IPS DF 4.7 (cell line): ENCODE data around the gene CARHSP1.
A peak's percentile ranks its signal among the peaks of the same experiment; 100 is the strongest.
"Not testable (repeated sequence)": the region's sequence is repeated elsewhere in the genome, so short reads cannot be mapped to it uniquely, and the experiment has no call there.

ENCODE experiments used
- DNase-seq: peaks from one replicate; pipeline ENCODE4 v3.0.0-alpha.2; 2013; ENCODE audit warnings: low spot score; ENCODE audit errors: extremely low read depth

The CARHSP1 gene

DNA sequence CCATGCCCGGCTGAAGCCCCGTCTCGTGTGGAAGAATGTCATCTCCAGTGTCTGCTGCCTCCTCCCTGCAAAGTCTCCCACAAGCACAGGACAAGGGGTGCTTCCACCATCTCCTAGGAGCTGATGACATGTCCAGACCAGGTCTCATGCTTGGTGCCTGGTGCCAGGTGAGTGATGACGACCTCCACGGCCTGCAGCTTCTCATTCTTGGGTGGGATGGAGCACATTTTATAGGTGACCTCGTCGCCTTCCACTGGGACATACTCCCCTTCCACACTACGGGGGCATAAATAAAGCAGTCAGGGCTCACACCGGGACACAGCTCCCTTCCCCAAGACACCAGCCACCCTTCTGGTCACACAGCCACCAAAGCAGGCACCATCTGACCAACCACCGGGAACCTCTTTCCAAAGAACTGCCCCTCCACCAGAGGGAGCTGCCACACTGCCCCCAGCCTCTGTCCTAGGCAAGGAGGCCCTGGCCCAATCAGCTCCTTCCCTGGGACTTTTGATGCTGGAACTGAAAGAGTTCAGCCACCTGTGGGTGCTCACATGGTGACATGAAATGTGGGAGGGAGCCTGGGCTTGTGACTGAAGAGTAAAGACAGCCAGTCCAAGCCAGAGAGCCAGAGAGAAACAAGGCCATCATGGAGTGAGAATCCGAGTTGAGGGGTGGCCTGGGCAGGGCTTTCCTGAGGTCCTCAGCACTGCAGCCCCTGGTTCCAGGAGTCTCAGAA lies 13.6 kb downstream of the CARHSP1 start:
- no peak for DNase-seq

DNA sequence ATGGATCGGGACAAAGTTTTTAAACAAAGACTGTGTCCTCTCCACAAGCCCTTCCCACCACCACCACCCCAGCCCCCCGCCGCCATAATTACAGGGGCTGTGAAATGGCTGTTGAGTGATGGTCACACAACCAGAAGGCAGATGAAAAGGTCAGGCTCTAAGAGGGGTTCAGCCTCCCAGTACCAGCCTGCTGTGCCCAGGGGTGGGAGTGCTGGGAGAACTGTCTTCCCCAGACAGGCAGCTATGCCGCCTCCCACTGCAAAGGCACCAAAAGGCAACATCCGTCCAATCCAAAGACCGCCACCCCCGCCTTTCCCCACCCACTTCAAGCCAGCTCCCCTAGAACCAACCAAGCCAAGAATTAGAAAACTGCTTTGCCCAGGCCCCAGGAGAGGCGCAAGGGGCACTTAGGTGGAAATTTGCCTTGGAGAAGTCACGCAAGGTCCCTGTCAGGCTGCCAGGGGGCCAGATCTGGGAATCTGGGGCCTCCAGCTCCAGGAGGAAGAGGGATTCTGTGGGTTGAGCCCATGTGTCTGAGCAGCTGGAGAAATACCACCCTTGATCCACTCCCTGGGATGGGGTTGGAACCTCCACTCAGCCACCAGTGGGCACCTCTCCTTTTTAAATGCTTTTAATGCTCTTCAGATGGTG lies 14.4 kb downstream of the CARHSP1 start:
- no peak for DNase-seq

DNA sequence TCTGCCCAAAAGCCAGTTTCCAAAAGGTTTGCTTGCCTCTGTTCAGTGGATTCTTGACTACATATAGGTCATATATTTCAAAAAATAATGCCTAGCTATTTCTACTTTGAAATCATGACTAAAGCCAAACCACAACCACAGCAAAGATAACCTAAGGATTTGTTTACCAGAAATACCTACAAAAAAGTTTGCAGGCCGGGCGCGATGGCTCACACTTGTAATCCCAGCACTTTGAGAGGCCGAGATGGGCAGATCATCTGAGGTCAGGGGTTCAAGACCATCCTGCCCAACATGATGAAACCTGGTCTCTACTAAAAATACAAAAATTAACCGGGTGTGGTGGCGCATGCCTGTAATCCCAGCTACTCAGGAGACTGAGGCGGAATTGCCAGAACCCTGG lies 15.2 kb downstream of the CARHSP1 start:
- no peak for DNase-seq

DNA sequence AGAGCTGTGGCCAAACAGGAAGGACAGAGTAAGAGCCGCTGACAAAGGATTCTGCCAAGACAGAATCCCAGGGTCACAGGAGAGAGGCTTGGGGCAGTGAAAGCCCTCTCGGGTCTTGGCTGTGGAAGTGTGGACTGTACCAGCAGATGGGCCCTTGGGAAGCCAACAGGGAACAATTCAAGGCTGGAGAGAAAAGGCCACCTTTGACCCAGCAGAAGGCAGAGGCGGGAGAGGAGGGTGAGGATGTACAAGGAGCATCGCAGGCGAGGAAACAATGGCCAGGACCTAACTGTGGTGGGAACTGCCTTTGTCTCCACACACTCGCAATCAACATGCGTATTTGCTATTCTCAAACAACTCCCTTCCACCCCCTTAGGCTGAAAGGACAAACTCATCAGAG lies 15.7 kb downstream of the CARHSP1 start:
- no peak for DNase-seq

DNA sequence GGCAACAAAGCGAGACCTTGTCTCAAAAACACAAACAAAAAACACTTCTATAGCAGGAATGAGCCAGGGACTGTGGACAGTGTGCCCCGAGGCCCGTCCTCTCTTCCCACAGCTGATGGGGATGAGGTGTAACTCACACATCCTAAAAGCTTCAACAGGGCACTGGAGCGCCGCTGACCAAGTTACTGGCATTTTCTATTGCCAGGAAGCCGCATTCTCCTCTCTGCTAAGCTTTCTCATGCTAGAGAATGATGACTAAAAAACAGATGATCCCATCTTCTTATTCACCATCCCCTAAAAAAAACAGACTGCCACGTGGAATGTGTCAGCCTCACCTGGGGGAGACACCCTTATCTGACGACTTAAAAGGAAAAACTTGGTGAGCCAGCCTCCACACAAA lies 16.3 kb downstream of the CARHSP1 start:
- no peak for DNase-seq

DNA sequence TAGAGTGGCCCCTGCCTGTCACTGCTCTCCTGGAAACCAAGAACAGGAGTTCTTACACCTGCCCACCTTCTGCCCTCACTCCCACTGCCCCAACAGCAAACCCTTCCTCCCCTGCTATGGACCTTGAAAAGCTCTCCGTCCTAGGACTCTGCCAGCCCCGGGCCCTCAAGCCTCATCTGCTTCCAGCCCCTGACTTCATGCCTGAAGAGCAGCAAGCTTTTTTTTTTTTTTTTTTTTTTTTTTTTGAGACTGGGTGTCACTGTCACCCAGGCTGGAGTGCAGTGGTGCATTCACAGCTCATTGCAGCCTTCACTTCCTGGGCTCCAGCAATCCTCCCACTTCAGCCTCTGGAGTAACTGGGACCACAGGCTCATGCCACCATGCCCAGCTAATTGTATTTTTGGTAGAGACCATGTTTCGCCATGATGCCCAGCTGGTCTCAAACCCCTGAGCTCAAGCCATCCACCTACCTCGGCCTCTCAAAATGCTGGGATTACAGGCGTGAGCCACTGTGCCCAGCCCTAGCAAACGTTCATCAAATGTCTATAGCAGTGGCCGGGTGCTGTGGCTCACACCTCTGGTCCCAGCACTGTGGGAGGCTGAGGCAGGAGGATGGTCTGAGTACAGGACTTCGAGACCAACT lies 16.9 kb downstream of the CARHSP1 start:
- no peak for DNase-seq

DNA sequence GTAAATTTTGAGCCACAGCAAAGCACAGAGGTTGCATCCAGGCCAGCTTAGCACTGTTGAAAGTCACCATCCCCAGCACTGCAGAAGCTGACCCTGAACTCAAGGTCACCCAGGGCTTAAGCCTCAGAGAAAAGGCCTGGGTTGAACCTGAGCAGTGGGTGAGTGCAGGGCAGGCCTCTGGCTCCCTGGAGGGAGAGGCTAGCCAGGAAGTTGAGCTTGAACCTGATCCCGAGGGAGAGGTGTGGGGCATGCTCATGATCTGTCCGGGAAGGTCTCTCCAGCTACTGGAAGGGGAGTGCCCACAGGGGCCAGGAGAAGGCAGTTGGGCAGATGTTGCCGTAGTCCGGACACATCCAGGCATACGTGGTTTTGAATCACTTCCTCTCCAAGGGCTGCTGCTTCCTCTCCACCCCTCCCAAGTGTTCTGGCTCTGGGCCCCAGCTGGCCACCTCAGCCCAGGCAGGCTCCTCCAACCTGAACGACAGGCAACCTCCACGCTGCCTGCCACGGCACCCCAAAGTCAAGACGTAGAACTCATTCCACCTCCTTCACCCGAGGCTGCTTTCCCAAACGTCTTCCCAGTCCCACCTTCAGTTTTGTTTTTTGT lies 18.4 kb downstream of the CARHSP1 start:
- DNase-seq = no peak

DNA sequence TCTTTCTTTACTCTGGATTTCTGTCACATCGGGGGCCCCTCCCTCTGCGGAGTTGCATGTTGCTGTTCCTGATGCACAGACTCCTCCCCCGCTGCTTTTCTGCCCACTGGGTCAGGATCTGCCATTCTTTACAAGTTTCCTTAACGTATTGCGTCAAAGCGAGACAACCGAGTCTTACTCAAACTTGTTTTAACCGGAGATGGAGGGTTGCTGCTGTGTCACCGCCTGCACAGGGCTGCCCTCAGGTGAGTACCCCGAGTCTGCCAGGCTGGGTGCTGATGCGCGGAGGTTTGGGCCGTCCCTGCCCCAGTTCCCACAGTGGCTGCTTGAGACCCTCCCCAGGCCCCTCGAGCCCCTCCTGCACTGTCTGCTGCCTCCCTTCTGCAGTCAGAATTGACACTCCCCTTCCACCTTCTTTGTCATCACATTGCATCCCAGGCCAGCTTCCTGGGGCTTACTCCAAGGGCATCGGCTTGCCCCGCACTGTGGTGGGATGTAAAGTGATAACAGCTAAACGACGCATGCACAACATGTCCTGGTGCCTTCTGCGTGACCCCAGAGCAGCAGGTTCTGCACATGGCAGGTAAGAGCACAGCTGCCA lies 19.3 kb downstream of the CARHSP1 start:
- no peak for DNase-seq

DNA sequence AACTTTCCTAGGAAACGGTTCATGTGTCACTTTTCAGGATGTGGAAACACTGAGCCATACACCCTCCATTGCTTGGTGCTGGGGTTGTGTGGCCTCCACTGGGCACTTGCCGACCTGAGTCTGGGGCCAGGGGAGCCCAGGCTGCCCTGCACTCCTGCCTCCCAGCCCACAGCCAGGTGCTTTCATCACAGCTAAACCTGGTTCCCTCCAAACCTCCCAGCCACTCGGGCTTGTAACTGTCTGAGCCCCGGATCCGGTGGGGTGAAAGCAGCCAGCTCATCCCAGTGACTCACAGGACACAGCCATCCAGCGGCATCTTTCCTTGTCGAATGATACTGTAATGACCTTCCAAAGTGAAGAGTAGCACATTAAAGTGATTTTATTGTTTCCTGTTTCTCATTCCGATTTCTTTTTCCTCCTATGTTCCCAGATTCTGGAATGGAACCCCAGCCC lies 19.8 kb downstream of the CARHSP1 start:
- no peak for DNase-seq

DNA sequence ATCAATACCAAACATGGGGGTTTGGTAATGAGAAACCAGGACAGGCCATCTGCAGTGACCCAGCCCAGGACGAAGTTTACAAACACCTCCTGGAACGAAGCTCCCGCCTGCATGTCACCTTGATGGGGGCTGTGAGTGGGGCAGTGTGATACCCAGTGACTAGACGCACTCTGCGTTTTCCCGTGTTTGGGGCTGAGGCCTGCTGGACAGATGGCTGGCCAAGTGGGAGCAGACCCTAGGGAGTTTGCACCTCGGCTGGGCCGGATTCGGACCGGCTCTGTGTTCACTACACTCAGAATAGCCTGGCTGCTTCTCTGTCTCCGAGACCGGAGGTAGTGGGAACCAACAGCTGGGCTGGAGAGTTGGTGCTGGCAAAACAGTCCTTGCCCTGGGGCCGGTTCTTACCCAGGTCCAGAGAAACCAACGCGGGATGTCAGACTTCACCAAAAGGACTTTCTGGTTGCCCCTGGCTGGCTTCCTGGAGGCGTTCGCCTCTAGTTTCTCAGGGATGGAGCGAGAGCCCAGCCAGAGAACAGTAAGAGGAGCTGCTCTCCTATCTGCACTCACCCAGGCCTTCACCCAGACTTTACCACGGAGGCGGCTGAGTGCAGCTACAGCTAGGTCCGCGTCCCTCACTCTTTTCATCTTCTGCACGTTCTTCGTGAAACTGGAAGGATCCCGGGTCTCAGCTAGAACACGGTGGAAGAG lies 20.4 kb downstream of the CARHSP1 start:
- no peak for DNase-seq

DNA sequence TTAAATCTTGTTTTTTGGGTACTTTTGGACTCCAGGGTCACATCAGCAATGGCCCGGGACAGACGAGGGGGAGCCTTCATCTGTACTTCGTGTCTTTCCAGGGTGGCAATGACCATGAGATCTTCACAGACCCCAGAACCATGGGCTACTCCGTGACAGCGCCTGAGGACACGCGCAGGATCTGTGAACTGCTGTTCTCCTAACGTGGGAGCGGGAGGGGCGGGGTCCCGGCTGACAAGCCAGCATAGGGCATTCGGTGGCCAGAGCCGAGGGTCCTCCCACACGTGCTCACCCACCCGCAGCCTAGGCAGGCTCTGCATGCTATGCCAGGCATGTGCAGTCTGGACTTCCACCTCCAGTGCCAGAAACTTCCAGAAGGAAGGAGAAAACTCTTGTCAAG lies 21.2 kb downstream of the CARHSP1 start:
- no peak for DNase-seq

DNA sequence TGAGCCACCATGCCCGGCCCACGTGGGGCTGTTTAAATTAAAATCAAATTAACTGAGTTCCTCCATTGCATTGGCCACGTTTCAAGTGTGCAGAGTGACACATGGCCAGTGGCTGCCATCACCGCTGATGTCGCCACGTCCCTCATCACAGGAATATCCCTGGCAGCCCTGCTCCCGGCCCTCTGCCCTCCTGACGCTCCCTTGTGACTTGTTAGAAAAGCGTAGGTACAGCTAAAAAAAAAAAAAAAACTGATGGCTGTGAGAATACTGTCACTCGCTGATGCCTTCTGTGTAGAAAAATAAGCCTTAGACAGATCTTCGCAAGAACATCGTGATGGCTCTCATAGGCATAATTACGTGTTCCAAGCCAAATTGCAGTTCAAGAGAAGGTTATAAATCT lies 21.7 kb downstream of the CARHSP1 start:
- no peak for DNase-seq

DNA sequence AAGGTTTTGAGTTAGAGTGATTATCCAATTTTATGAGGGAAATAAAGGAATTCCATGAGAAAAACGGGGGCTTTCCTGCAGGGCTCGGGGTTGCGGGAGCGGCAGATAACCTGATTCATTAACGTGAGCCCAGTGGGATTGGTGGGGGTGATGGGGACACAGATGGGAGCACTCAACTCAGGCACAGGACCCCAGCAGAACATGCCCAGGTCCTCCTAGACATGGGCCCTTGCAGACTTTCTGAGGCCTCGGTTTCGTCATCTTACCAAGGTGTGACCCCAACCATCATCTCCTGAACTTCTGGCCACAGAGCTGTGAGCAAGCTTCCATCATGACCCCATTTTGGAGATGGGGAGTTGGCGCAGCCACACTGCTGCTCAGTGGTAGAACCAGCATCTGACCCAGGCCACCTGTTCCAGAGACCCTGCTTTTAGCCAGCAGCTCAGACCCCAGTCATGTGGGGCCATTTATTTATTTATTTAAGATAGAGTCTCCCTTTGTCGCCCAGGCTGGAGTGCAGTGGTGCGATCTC lies 22.3 kb downstream of the CARHSP1 start:
- no peak for DNase-seq

DNA sequence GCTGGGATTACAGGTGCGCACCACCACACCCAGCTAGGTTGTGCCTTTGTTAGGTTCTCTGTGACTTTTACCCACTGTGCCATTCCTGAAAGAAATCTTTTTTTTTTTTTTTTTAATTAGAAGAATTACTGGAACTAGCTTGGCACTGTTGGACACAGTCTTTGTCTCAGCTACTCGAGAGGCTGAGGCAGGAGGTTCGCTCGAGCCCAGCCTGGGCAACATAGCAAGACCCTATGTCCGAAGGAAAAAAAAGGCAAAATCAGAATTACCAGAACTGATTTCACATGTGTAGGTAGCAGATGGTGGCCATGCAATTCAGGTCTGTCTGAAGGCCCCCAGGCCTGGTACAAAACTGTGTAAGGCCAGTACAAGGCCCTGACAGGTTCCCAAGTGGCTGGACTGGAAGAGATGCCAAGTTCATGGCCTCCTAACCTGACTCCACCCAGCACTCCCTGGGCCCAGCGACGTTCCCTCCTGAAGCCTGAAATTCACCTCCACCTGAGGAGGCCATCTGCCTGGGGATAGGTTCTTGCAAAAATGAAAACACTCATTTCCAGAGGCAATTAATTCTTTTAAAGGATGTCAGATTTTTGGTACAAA lies 23.0 kb downstream of the CARHSP1 start:
- DNase-seq = no peak

DNA sequence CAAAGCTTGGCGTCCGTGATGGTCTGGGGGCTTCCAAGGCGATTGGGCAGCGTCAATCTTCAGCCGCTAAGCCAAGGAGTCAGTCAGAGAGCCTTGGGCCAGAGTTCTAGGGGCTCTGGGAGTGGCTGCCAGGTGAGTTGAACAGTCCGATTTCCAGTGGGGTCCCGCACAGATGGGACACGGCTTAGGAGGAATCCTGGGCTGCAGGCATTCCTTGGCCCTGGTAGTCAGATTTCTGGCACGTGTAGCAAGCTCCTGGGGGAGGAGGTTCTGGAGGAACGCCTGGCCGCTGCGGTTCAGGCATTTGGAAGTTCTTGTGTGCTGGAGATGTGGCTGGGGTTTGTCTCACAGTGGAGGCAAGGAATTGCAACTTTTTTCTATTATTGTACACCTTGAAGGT lies 25.5 kb downstream of the CARHSP1 start:
- DNase-seq = not testable (repeated sequence)

DNA sequence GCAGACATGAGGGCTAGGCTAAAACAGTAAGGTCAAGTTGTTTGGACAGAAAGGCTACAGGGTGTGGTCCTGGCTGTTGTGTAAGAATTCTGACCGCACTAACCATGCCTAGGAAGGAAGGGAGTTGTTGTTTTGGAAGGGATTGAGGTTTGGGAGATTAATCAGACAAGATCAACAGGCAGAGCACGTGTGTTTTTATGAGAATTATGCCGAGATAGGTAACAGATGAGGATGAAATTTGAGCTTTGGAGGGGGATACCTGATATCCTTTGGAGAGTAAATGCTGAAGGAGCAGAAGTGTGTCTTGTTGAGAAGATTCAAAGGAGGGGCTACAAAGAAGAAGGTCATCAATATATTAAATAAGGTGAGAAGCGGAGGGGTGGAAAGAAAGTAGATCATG lies 26.8 kb downstream of the CARHSP1 start:
- not testable (repeated sequence) for DNase-seq

DNA sequence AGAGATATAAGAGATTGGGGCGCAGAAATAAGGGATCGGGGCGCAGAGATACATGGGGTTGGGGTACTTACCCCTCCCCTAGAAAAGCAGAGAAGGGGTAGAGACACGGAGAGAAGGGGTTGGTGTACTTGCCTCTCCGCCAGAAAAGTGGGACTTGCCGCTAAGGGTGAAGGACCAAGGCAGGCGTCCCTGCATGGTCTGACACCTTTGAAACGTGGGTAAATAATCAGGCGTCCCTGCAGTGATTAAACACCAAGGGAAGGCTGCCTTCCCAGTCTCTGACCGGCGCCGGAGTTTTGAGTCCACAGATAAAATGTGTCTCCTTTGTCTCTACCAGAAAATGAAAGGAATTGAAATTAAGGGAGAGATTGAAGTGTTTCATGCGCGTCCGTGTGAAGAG lies 31.2 kb downstream of the CARHSP1 start:
- not testable (repeated sequence) for DNase-seq

DNA sequence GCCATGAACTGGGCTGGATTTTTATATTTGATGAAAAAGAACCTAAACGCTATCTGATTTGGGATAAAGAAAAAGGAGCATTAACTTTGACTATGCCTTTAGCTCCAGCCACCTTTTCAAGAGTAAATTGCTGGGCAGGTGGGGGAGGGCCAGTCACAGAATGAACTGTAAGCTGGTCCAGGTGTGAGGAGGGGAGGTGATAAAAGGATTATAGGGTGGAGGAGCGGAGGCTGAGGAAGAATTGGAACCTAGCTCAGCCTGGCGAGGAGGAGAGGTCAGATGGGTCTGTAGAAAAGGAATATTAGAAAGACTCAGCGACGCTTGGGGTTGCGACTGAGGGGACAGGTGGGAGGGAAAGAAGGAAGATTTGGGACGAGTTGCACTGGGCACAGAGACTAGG lies 32.0 kb downstream of the CARHSP1 start:
- not testable (repeated sequence) for DNase-seq

DNA sequence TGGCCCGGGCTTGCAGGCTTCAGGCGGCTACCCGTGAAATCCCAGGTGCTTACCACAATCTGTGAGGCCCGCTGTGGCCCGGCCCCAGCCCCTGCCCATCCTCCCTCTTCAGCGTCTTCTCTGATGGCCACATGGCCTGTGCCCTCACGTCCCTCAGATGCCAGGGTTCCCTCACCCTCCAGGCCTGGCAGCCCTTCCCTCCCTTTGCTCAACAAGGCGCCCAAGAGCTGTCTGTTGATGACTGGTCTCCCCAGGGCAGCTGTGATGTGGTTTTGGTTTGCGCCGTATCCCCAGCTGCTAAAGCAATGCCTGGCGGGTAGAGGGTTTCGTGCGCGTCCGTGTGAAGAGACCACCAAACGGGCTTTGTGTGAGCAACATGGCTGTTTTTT lies 36.1 kb downstream of the CARHSP1 start:
- no peak for DNase-seq

DNA sequence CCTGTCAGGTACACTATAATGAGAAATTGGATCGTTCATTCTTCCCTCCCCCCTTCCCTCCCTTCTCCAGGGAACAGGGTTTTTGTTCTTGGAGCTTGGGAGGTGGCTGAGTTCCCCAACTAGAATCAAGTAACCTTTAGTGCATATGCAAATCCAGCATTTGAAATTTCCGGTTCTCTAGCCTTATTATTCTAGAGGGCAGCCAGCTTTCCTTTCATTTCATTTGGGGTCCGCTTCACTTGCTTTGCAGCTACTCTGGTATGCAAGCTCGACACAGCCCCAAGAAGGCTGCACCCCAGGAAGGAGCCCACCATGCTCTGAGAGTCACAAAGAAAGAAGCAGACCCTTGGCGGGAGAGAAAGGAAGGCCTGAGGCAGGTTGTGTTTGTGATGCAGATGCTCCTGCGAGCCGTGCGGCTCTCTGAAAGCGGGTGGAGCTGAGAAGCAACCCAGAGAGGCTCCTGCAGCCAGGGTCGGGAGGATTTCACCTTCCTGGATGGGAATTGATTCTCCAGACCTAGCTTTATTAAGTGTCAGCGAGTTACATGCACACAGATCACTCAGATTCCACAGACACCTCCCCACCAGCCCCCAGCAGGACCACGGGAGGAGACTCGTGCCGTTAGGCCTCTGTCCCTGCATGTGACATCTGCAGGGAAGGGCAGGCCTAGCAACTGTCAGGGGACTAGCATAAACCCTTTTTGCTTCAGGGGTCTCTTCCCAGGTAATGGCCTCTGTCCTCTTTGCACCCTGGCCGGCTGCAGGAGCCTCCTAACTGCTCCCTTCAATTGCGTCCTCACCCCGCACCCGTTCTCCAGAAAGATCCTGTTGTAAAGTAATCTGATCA lies 36.7 kb downstream of the CARHSP1 start:
- DNase-seq = peak; percentile 91
